Endothelial cell of umbilical vein (primary cell): ENCODE results near the gene ULK4. TPM values are rescaled to one million over a fixed set of nuclear protein-coding genes. Genes with fewer than 3 reads are reported as not detected.

ENCODE experiments used
- BruUV-seq: library from RNA; stranded (reverse); fragments of 400-500 nt; replicated peaks from 2 replicates; lab custom pipeline; 2021; lab: Mats Ljungman, UMichigan
- CTCF ChIA-PET: fragments of 300-600, 350-600 bp; sonication (Branson Sonifier 250); formaldehyde crosslinking; loops from one replicate; lab custom pipeline; 2021; ENCODE audit warnings: antibody characterized with exemption, inconsistent platforms; lab: Charles Lee
- POLR2A ChIA-PET: fragments of 300-600, 350-600 bp; sonication (Branson Sonifier 250); formaldehyde crosslinking; loops from one replicate; lab custom pipeline; 2021; ENCODE audit warnings: antibody characterized with exemption, inconsistent platforms; lab: Charles Lee
- DNase-seq: peaks from one replicate; pipeline ENCODE4 v3.0.0-alpha.2; 2011; ENCODE audit warnings: low read depth, low spot score
- FAIRE-seq: peaks from 2 replicates; lab custom pipeline; 2011; peaks lifted over from hg19 to GRCh38; lab: Jason Lieb, UNC
- H2AFZ ChIP-seq: 2 replicates; pipeline ENCODE4 v1.6.0; 2012; ENCODE audit warnings: low read depth, low read length, control low read depth, inconsistent platforms
- H3K27ac ChIP-seq: 2 replicates; pipeline ENCODE4 v1.5.1; 2011; ENCODE audit warnings: low read depth, mild to moderate bottlenecking, control low read depth, low read length, moderate library complexity; ENCODE audit not compliant: insufficient read depth
- H3K27me3 ChIP-seq, 2 experiments: 2 replicates each; pipeline versions ENCODE4 v1.6.0 to v1.6.1; 2011; ENCODE audit warnings: low read length in 2 of 2, mixed read lengths in 1 of 2; ENCODE audit not compliant: control insufficient read depth in 2 of 2, insufficient read depth in 2 of 2
- H3K36me3 ChIP-seq, 2 experiments: 2 replicates in 1 of 2; 3 replicates in 1 of 2; pipeline ENCODE4 v1.5.1; 2011; ENCODE audit warnings: low read length in 2 of 2, mild to moderate bottlenecking in 1 of 2, moderate library complexity in 1 of 2; ENCODE audit not compliant: control insufficient read depth in 2 of 2, insufficient read depth in 2 of 2; ENCODE audit errors: extremely low read depth in 1 of 2
- H3K4me1 ChIP-seq: 3 replicates; pipeline ENCODE4 v1.5.1; 2011; ENCODE audit warnings: mild to moderate bottlenecking, low read length; ENCODE audit not compliant: control insufficient read depth, insufficient read depth; ENCODE audit errors: extremely low read depth
- H3K4me2 ChIP-seq: 2 replicates; pipeline ENCODE4 v1.6.1; 2011; ENCODE audit warnings: low read length, control low read depth, mixed read lengths; ENCODE audit not compliant: insufficient read depth
- H3K4me3 ChIP-seq, 3 experiments: fragments of 200-600 bp in 1 of 3; sonication (generic), shearing (Covaris generic) in 1 of 3; replicated peaks in 1 of 3; 2 replicates each; pipeline ENCODE4 v1.5.1; 2011 to 2016; ENCODE audit warnings: control low read depth in 3 of 3, low read length in 3 of 3, mild to moderate bottlenecking in 2 of 3, inconsistent platforms in 1 of 3, low read depth in 1 of 3, moderate library complexity in 1 of 3; ENCODE audit not compliant: insufficient read depth in 1 of 3
- H3K79me2 ChIP-seq: 2 replicates; pipeline ENCODE4 v1.6.0; 2012; ENCODE audit warnings: low read length, inconsistent platforms; ENCODE audit not compliant: control insufficient read depth, insufficient read depth
- H3K9ac ChIP-seq: replicated peaks from 2 replicates; pipeline ENCODE3; 2011; ENCODE audit warnings: low read length, control low read depth; ENCODE audit not compliant: insufficient read depth; ENCODE audit errors: extremely low read depth
- H3K9me1 ChIP-seq: replicated peaks from 3 replicates; pipeline ENCODE4 v1.6.0; 2011; ENCODE audit warnings: mild to moderate bottlenecking, low read length; ENCODE audit not compliant: control insufficient read depth, insufficient read depth; ENCODE audit errors: extremely low read depth
- H3K9me3 ChIP-seq: replicated peaks from 2 replicates; pipeline ENCODE4 v1.5.1; 2012; ENCODE audit warnings: low read length, inconsistent platforms; ENCODE audit not compliant: control insufficient read depth, insufficient read depth
- H4K20me1 ChIP-seq: replicated peaks from 2 replicates; pipeline ENCODE3; 2011; ENCODE audit warnings: mild to moderate bottlenecking, low read length; ENCODE audit not compliant: control insufficient read depth, insufficient read depth; ENCODE audit errors: extremely low read depth
- EZH2 ChIP-seq: IDR thresholded peaks from 2 replicates; pipeline ENCODE4 v1.6.1; 2012; ENCODE audit warnings: borderline replicate concordance, low read depth, mild to moderate bottlenecking, moderate library complexity, low read length, inconsistent platforms; ENCODE audit not compliant: severe bottlenecking
- FOS ChIP-seq: IDR thresholded peaks from 2 replicates; pipeline ENCODE4 v1.6.1; 2011; ENCODE audit warnings: mild to moderate bottlenecking, low read length, moderate library complexity, borderline replicate concordance; ENCODE audit not compliant: insufficient read depth
- GATA2 ChIP-seq: IDR thresholded peaks from 2 replicates; pipeline ENCODE4 v1.7.0; 2011; ENCODE audit warnings: low read depth, mild to moderate bottlenecking, moderate library complexity, mixed read lengths, low read length; ENCODE audit not compliant: insufficient read length, insufficient read depth
- JUN ChIP-seq: IDR thresholded peaks from 2 replicates; pipeline ENCODE4 v1.6.1; 2011; ENCODE audit warnings: borderline replicate concordance, low read depth; ENCODE audit not compliant: insufficient read length, insufficient read depth
- MYC ChIP-seq: IDR thresholded peaks from one replicate; pipeline ENCODE4 v1.6.1; 2011; ENCODE audit warnings: mild to moderate bottlenecking, low read depth, low read length
- POLR2A ChIP-seq: IDR thresholded peaks from 2 replicates; pipeline ENCODE4 v1.6.1; 2012; ENCODE audit warnings: low read depth, mild to moderate bottlenecking, control low read depth, low read length
- POLR2AphosphoS5 ChIP-seq: IDR thresholded peaks from 2 replicates; pipeline ENCODE4 v1.6.1; 2012; ENCODE audit warnings: low read depth, mild to moderate bottlenecking, control low read depth, low read length, moderate library complexity; ENCODE audit not compliant: insufficient read depth
- dilution Hi-C: fragments of 300-500 bp; cut with MboI; formaldehyde crosslinking; loops from one replicate; pipeline ENCODE4 v1.15.0; 2019; ENCODE audit warnings: low sequenced_read_pairs; ENCODE audit not compliant: extremely low pct_ligation_motif_present
- intact Hi-C: fragments of 100-400 bp; cut with micrococcal nuclease; formaldehyde crosslinking; loops from one replicate; pipeline ENCODE4 v1.10.0; 2022
- polyA plus RNA-seq, 4 experiments: library from polyadenylated mRNA; depleted of rRNA in 3 of 4; stranded (reverse) in 3 of 4; unstranded in 1 of 4; fragments of >200 nt; gene quantifications; 2 replicates each; pipeline versions ENCODE4 v1.2.1 to v1.2.3, GENCODE V29; 2011 to 2012; ENCODE audit warnings: missing spikeins in 1 of 4
- total RNA-seq: library from RNA; stranded (reverse); gene quantifications from 2 replicates; pipeline ENCODE4 v1.2.3, GENCODE V29; 2021
- TF ChIP-seq, protein P1 (sequence below): IDR thresholded peaks from 2 replicates; pipeline ENCODE4 v1.6.1; 2011; ENCODE audit not compliant: insufficient read depth, insufficient read length
- TF ChIP-seq, protein P2 (sequence below), 2 donors: IDR thresholded peaks; 1 replicate in 1 of 2; 2 replicates in 1 of 2; pipeline ENCODE4 v1.5.1; 2011; ENCODE audit warnings: low read length in 2 of 2, mild to moderate bottlenecking in 2 of 2, moderate library complexity in 2 of 2, control low read depth in 1 of 2, inconsistent platforms in 1 of 2, low read depth in 1 of 2; ENCODE audit not compliant: insufficient read depth in 1 of 2; ENCODE audit errors: extremely low read depth in 1 of 2

Gene ULK4
- total and polyA plus RNA-seq, 2 donors (not counting 3 experiments of a cell fraction or from before 2014, with no cell fraction given) = 3.3 to 16.0 TPM

DNA sequence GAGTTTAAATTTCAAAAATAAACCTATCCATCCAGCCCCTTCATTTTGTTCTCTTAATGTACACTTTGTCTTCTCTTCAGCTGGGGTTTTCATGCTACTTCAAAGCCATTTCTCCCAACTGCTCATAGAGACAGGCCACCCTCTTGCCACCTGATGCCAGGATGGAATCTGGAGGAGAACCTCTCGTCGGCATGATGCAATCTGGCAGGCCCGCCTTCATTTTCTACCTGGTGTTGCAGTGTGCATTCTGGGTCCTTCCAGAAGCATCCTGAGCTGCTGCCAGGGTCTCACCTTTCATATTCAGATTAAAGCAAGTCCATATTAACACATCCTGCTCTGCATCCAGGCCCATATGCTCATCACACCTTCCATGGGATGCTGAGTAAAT is 701.8 kb downstream of the ULK4 start:
- no peak overlapping the region for H3K27ac ChIP-seq
- DNase-seq (no peak), FAIRE-seq (no peak)
- TF ChIP-seq POLR2A = no peak
- no peak for TF ChIP-seq GATA2
- TF ChIP-seq MYC = no peak
- no peak for TF ChIP-seq POLR2AphosphoS5
- TF ChIP-seq, protein P1, sequence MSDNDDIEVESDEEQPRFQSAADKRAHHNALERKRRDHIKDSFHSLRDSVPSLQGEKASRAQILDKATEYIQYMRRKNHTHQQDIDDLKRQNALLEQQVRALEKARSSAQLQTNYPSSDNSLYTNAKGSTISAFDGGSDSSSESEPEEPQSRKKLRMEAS = no peak
- TF ChIP-seq, protein P2, sequence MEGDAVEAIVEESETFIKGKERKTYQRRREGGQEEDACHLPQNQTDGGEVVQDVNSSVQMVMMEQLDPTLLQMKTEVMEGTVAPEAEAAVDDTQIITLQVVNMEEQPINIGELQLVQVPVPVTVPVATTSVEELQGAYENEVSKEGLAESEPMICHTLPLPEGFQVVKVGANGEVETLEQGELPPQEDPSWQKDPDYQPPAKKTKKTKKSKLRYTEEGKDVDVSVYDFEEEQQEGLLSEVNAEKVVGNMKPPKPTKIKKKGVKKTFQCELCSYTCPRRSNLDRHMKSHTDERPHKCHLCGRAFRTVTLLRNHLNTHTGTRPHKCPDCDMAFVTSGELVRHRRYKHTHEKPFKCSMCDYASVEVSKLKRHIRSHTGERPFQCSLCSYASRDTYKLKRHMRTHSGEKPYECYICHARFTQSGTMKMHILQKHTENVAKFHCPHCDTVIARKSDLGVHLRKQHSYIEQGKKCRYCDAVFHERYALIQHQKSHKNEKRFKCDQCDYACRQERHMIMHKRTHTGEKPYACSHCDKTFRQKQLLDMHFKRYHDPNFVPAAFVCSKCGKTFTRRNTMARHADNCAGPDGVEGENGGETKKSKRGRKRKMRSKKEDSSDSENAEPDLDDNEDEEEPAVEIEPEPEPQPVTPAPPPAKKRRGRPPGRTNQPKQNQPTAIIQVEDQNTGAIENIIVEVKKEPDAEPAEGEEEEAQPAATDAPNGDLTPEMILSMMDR (IDR thresholded peaks at IDR 0.05; ENCODE audit: extremely low read depth in 1 of 2, insufficient read depth in 1 of 2, low read depth in 1 of 2, low read length in 2 of 2) = no peak
- no peak for TF ChIP-seq JUN
- no peak for TF ChIP-seq FOS
- TF ChIP-seq EZH2 = no peak
- ChIA-PET CTCF (no interaction called here), POLR2A (no interaction called here)
- no peaks in the 10 kb centered on the region for H3K36me3 ChIP-seq
- intact Hi-C loops = no loop called here
- H3K79me2 ChIP-seq = no peaks in the 10 kb centered on the region
- H3K27me3 ChIP-seq = no peaks in the 10 kb centered on the region
- dilution Hi-C loops = no loop called here
- H3K9me1 ChIP-seq = no peaks in the 10 kb centered on the region
- no peaks in the 10 kb centered on the region for H3K4me1 ChIP-seq
- no peak overlapping the region for H3K4me2 ChIP-seq
- H4K20me1 ChIP-seq = no peaks in the 10 kb centered on the region
- H3K9ac ChIP-seq = no peak overlapping the region
- H2AFZ ChIP-seq = no peak overlapping the region
- no peaks in the 10 kb centered on the region for H3K9me3 ChIP-seq
- no TSS peak for BruUV-seq
- H3K4me3 ChIP-seq = no peak overlapping the region
